ENCODE measurements around the gene PID1.

DNA sequence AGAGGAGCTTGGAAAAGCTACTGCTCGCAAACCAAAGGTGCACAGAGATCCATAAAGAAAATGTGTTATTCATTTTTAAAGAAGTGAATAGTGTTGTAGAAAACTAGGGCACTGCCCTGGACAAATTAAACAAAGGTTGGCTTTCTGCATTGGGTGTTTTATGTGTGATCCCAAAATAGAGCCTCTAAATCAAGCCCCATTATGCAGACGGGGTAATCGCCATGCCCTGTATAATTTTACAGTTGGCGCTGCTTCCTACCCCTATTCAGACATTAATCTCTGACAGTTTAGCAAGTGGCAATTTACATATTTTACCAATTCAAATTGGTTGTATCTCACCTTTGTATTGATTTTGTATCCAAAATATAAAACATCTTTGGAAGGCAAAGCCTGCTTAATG is 109.1 kb downstream of the PID1 start:
- TF ChIP-seq, protein P1, sequence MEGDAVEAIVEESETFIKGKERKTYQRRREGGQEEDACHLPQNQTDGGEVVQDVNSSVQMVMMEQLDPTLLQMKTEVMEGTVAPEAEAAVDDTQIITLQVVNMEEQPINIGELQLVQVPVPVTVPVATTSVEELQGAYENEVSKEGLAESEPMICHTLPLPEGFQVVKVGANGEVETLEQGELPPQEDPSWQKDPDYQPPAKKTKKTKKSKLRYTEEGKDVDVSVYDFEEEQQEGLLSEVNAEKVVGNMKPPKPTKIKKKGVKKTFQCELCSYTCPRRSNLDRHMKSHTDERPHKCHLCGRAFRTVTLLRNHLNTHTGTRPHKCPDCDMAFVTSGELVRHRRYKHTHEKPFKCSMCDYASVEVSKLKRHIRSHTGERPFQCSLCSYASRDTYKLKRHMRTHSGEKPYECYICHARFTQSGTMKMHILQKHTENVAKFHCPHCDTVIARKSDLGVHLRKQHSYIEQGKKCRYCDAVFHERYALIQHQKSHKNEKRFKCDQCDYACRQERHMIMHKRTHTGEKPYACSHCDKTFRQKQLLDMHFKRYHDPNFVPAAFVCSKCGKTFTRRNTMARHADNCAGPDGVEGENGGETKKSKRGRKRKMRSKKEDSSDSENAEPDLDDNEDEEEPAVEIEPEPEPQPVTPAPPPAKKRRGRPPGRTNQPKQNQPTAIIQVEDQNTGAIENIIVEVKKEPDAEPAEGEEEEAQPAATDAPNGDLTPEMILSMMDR (conservative IDR thresholded peaks at IDR 0.05; ENCODE audit: low read length): no peak
- no peak for TF ChIP-seq EZH2phosphoT487 (IDR thresholded peaks at IDR 0.05; ENCODE audit: borderline replicate concordance, low read depth, low read length)

All from OCI-LY7 (cell line).